ENCODE data around the gene TM4SF20. TPM values are rescaled to one million over a fixed set of nuclear protein-coding genes. Genes with fewer than 3 reads are reported as not detected.

Gene TM4SF20
- total RNA-seq, 1 donor, result 1.1 TPM

DNA sequence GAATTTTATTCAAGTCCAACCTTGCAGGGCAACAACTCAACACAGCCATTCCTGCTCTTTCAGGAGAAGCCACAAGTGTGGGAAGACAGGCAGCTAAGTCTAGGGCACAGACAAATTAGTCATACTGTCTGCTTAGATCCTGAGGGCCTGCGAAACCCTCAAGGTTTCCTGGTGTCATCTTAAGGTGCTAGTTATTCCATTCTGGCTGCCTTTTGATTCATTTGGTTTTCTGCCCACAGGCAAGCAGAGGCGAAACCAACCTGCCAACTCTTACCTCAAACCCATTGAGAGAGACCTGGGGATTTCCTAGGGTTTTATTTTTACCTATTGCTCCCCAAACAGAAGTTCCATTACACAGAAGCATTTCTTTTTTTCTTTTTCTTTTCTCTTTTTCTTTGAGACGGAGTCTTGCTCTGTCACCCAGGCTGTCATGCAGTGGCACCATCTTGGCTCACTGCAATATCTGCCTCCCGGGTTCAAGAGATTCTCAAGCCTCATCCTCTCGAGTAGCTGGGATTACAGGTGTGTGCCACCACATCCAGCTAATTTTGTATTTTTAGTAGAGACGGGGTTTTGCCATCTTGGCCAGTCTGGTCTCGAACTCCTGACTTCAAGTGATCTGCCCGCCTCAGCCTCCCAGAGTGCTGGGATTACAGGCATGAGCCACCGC is 32.3 kb upstream of the TM4SF20 start:
- no peak for DNase-seq (ENCODE audit: insufficient read length, low spot score, missing footprints)
- no peaks in the 10 kb centered on the region for H3K9me3 ChIP-seq (ENCODE audit: low read depth, low read length)
- no peaks in the 10 kb centered on the region for H4K20me1 ChIP-seq (ENCODE audit: insufficient read depth, low read length)
- H3K36me3 ChIP-seq (ENCODE audit: insufficient read depth, low read length), result no peaks in the 10 kb centered on the region
- no peak overlapping the region for H3K27ac ChIP-seq (ENCODE audit: low read depth, low read length)
- H3K4me1 ChIP-seq (ENCODE audit: insufficient read depth, low read length), result peaks cover 40% of the 10 kb centered on the region
- no peak overlapping the region for H3K4me3 ChIP-seq (ENCODE audit: insufficient read depth, low read length)
- H2AFZ ChIP-seq (ENCODE audit: low read length), result no peak overlapping the region
- H3K27me3 ChIP-seq (ENCODE audit: insufficient read depth, low read length), result no peaks in the 10 kb centered on the region
- no peak overlapping the region for H3K4me2 ChIP-seq (ENCODE audit: insufficient read depth, low read length)
- TF ChIP-seq CTCF (IDR thresholded peaks at IDR 0.05; ENCODE audit: extremely low read depth, low read depth, low read length), result no peak
- no peaks in the 10 kb centered on the region for H3K79me2 ChIP-seq (ENCODE audit: insufficient read depth, low read length)

DNA sequence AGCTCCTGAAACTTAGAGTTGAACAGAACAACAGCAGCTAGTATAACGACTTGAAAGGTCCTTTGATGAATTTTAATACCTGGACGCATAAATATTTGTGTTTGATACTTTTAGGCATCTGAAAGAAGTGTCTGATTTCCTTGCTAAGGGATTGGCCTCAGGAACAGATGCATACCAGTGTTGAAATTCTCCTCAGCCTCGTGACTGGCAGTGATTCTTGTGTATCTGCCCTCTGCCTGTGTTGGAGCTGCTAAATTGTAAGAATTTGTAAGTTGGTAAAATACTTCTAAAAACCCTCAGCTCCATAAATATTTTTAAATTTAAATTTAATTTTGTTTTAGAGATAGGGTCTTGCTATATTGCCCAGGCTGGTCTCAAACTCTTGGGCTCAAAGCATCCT is 31.1 kb upstream of the TM4SF20 start:
- H4K20me1 ChIP-seq (ENCODE audit: insufficient read depth, low read length), result no peaks in the 10 kb centered on the region
- H3K36me3 ChIP-seq (ENCODE audit: insufficient read depth, low read length), result no peaks in the 10 kb centered on the region
- no peaks in the 10 kb centered on the region for H3K27me3 ChIP-seq (ENCODE audit: insufficient read depth, low read length)
- no peak overlapping the region for H3K4me2 ChIP-seq (ENCODE audit: insufficient read depth, low read length)
- no peaks in the 10 kb centered on the region for H3K79me2 ChIP-seq (ENCODE audit: insufficient read depth, low read length)
- TF ChIP-seq CTCF (IDR thresholded peaks at IDR 0.05; ENCODE audit: extremely low read depth, low read depth, low read length), result no peak
- no peak overlapping the region for H3K27ac ChIP-seq (ENCODE audit: low read depth, low read length)
- peaks cover 34% of the 10 kb centered on the region for H3K4me1 ChIP-seq (ENCODE audit: insufficient read depth, low read length)
- H2AFZ ChIP-seq (ENCODE audit: low read length), result no peak overlapping the region
- no peaks in the 10 kb centered on the region for H3K9me3 ChIP-seq (ENCODE audit: low read depth, low read length)
- no peak overlapping the region for H3K4me3 ChIP-seq (ENCODE audit: insufficient read depth, low read length)
- DNase-seq (ENCODE audit: insufficient read length, low spot score, missing footprints), result no peak

DNA sequence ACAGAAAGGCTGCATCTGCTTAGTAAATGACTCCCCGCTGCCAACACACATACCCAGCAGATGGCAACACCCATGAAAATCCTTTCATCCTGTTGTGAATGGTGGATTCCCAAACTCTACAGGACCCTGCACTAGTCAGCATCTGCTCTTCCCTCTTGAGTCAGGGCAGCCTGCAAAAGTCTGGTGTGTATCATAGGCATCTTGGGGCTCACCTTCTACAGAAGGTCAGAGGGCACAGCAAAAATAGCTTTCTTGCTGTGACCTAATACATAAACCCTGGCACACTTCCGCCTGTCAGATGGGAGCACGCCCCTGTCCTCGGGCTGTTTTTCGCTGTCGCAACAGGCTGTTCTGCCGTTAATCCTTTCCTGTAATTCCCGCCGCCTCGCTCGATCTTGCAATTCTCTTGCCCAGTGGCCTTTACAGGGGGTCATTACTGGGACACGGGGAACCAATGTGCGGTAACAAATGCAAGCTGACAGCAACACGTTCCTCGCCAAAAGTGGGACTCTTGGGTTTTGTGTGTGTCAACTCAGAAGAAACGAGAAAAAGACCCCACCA is 28.6 kb upstream of the TM4SF20 start:
- no peak overlapping the region for H3K4me2 ChIP-seq (ENCODE audit: insufficient read depth, low read length)
- DNase-seq (ENCODE audit: insufficient read length, low spot score, missing footprints), result peak; percentile 58
- H3K4me1 ChIP-seq (ENCODE audit: insufficient read depth, low read length), result peaks cover 26% of the 10 kb centered on the region
- no peak overlapping the region for H3K27ac ChIP-seq (ENCODE audit: low read depth, low read length)
- no peaks in the 10 kb centered on the region for H3K9me3 ChIP-seq (ENCODE audit: low read depth, low read length)
- H4K20me1 ChIP-seq (ENCODE audit: insufficient read depth, low read length), result no peaks in the 10 kb centered on the region
- no peak for TF ChIP-seq CTCF (IDR thresholded peaks at IDR 0.05; ENCODE audit: extremely low read depth, low read depth, low read length)
- H3K79me2 ChIP-seq (ENCODE audit: insufficient read depth, low read length), result no peaks in the 10 kb centered on the region
- H3K36me3 ChIP-seq (ENCODE audit: insufficient read depth, low read length), result no peaks in the 10 kb centered on the region
- H3K27me3 ChIP-seq (ENCODE audit: insufficient read depth, low read length), result no peaks in the 10 kb centered on the region
- H3K4me3 ChIP-seq (ENCODE audit: insufficient read depth, low read length), result no peak overlapping the region
- no peak overlapping the region for H2AFZ ChIP-seq (ENCODE audit: low read length)

DNA sequence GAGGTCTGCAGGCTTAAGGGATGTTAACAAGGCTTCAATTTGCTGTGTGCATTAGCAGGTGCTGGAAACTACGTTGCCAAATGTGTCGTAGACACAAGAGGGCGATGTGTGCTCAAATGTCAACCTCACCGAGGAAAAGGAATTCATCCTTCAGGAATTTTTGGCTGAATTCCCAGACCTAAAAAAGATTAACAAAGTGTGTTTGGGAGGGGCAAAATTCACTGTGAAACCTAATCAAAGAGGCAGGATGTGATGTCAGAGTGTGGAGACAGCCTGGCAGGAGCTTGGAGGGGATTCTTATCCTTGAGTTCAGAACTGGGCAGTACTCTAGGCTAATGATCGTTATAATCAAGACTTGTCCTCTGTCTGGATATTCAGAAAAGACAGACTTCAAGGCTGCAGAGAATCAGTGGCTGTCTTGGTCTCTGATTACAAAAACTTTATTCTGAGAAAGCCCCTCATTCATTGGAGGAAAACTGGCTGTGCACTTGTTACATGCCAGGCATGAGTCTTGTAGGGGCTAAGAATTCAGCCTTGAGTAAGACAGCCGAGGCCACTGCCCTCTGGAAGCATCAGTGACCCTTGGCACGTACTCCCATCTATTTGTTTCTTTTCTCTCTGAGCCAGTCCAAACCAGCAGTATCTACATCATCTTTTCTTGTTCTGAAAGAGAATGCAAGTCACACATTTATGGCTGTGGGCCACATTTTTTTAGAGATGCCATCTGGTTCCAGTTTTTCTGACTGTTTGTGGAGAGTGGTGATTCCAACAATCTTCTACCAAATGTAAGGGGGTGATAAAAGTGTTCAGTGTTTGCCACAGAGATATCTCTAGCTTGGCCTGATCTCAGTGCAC is 27.3 kb upstream of the TM4SF20 start:
- Histone ChIP-seq H4K20me1 (ENCODE audit: insufficient read depth, low read length) (no peaks in the 10 kb centered on the region), H3K79me2 (ENCODE audit: insufficient read depth, low read length) (no peaks in the 10 kb centered on the region), H3K4me2 (ENCODE audit: insufficient read depth, low read length) (peak overlapping the region; percentile 71), H2AFZ (ENCODE audit: low read length) (peak overlapping the region; percentile 64), H3K9me3 (ENCODE audit: low read depth, low read length) (no peaks in the 10 kb centered on the region), H3K27ac (ENCODE audit: low read depth, low read length) (peak overlapping the region; percentile 94), H3K4me3 (ENCODE audit: insufficient read depth, low read length) (peak overlapping the region; percentile 30), H3K36me3 (ENCODE audit: insufficient read depth, low read length) (no peaks in the 10 kb centered on the region), H3K27me3 (ENCODE audit: insufficient read depth, low read length) (no peaks in the 10 kb centered on the region), H3K4me1 (ENCODE audit: insufficient read depth, low read length) (peaks cover 16% of the 10 kb centered on the region)
- peak; percentile 87 for TF ChIP-seq CTCF (IDR thresholded peaks at IDR 0.05; ENCODE audit: extremely low read depth, low read depth, low read length)
- peak; percentile 93 for DNase-seq (ENCODE audit: insufficient read length, low spot score, missing footprints)
